Raji (cell line): ENCODE results near the gene ARHGAP6.

Source experiments
- POLR2A ChIP-seq: IDR thresholded peaks from 2 replicates; pipeline ENCODE4 v1.6.1; 2011; ENCODE audit warnings: low read depth, low read length, control low read depth; ENCODE audit not compliant: insufficient read depth

The ARHGAP6 gene

DNA sequence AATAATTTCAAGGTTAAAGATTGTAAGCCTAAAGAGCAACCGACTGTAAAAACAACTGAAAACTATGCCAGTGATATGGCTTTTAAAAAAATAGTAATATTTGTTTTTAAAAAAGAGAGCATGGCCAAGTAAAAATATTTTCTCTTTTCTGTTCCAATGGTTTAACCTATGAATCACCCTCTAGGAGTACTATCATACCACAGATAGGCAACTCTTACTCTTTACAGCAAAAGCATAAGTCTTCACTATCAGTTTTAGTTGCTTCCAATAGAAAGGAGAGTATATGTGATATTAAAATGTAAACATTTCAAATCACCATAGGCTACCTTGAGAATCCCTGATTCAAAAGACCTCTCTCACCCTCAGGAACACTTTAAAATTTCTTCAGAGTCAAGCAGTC, 269.9 kb downstream of the ARHGAP6 start:
- no peak for TF ChIP-seq POLR2A

DNA sequence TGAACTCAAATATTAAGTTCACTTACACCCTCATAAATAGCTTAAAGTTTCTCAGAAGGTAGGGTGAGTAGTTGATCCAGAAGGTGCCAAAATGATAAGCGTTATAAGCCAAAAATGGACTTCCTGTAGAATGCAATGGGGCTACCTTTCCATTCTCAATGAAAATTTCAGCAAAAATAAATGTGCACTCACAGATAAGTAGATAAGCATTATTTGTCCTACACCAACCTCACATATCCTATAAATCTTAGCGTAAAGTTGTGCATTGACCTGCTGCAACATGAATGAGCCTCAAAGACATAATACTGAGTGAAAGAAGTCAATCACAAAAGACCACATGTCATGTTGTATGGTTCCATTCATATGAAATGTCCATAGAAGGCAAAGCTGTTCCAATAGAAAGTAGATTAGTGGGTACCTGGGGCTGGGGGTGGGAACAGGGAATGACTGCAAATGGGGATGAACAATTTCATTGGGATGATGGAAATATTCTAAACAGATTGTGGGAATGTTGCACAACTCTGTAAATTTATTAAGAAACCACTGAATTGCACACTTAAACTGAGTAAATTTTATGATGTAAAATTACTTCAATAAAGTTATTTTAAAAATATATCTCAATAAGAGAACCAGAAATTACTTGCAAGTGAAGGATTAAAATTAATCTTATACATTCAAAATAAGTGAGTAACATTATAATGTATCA, 271.6 kb downstream of the ARHGAP6 start:
- no peak for TF ChIP-seq POLR2A

- TF ChIP-seq POLR2A, result no peak
Measured at GRCh38 chrX:11386812-11387211, 278.9 kb downstream of the ARHGAP6 start.

DNA sequence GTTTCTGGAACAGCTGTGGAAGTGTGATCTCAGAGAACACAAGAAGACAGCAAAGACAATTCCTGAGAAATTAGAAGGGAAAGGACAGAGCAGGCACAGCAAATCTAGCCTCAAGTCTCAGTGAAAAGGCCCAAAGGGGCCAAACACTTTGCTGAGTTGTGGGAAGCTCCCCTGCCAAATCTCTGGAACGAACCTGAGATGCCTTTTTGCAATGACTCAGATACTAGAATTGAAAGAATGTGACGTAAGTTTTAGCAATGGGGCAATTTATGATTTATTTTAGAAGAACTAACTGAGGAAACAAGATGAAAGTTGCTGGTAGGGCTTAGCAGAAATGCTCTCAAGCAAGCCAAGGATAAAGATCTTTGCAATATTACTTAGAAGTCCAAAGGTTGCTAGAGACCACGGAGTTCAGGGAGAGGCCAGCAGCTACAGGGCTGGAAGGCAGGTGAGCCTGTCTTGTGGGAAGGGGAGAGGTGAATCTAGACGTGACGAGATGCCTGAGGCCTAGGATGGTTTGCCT, 279.7 kb downstream of the ARHGAP6 start:
- TF ChIP-seq POLR2A, result no peak

GRCh38 chrX:11382930-11383329, 282.8 kb downstream of the ARHGAP6 start:
- no peak for TF ChIP-seq POLR2A

GRCh38 chrX:11381464-11381863, 284.3 kb downstream of the ARHGAP6 start:
- no peak for TF ChIP-seq POLR2A

GRCh38 chrX:11380187-11380844, 285.4 kb downstream of the ARHGAP6 start:
- no peak for TF ChIP-seq POLR2A

DNA sequence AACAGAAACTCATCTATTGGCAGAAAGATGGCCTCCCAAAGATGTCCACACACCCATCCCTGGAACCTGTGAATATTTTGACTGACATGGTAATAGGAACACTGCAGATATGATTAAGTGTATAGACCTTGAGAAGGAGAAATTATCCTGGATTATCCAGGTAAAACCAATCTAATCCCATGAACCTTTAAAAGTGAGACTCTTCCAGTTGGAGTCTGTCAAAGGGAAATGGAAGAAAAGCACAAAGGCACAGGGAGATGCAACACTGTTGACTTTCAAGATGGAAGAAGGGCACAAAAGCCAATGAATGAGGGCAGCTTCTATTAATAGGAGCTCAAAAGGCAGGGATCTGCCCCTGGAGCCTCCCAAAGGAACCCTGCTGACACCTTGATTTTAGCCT, 289.6 kb downstream of the ARHGAP6 start:
- no peak for TF ChIP-seq POLR2A

GRCh38 chrX:11375614-11376119, 290.1 kb downstream of the ARHGAP6 start:
- no peak for TF ChIP-seq POLR2A

DNA sequence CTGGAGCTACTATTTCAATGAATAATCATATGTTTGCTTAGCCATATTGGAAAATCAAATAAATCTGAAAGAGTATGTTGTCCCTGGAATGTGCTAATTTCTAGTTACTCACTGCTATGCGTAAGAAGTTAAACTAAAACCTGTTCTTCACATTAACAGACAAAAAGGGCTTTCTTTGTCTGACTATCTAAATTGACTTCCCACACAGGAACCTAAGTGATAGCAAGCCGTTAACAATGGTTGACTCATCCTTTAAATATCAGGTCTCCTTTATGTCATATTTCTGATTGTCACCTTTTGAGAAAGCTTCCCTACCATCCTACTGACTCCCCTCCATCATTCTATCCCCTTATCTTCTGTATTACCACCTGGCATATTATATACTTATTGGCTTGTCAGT, 291.1 kb downstream of the ARHGAP6 start:
- no peak for TF ChIP-seq POLR2A

GRCh38 chrX:11371106-11371505, 294.6 kb downstream of the ARHGAP6 start:
- no peak for TF ChIP-seq POLR2A

DNA sequence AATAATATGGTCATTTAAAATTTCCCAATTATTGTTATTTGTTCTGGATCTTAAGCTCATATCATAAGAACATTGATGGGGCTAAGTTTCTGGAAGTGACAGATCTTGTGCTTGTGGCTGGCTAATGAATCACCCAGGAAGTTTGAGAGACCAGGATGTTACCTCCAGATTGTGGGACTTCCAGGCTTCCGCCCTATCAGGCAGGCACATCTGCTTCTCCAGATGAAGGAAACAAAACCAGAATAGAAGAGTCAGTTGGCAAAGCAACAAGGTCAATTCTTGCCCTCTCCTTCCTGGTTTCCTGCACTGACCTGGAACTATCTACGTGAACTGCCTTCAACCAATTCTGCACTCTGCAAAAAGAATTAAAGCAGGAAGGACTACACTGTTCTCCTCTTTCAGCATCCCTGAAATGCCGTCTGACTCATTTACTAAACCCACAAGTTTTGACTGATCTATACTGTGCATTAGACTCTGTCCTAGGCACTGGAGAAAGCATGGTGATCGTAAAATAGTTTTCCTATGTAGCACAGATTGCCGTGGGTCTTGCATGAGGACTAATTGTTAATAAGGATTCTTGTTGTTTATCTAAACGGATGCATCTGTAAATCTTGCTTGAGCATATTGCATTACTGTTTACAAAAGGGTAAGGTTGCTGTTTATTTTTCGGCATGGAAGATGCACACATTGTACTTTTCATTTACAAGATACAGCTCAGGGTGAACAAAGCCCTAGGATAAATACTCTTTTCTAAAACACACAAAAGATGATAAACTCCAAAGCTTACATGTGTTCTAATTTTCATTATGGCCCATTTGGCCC, 297.9 kb downstream of the ARHGAP6 start:
- TF ChIP-seq POLR2A, result no peak

GRCh38 chrX:11366998-11367595, 298.6 kb downstream of the ARHGAP6 start:
- TF ChIP-seq POLR2A, result no peak

GRCh38 chrX:11365426-11365825, 300.3 kb downstream of the ARHGAP6 start:
- no peak for TF ChIP-seq POLR2A

GRCh38 chrX:11364835-11365234, 300.9 kb downstream of the ARHGAP6 start:
- no peak for TF ChIP-seq POLR2A
